HPDE6-E6E7 (cell line): ENCODE results near the gene STX1A.
"Not testable (repeated sequence)": the region's sequence is repeated elsewhere in the genome, so short reads cannot be mapped to it uniquely, and the experiment has no call there.

Experiments
- DNase-seq: peaks from one replicate; pipeline ENCODE4 v3.0.0; 2011; ENCODE audit warnings: missing footprints; ENCODE audit errors: extremely low spot score

Gene STX1A

GRCh38 chr7:73683056-73683787 lies 36.2 kb downstream of the STX1A start, which contains the start of the genes BUD23 and DNAJC30:
BUD23 (plus strand) TSS chr7:73683597; CDS start chr7:73683626, 29 bp downstream.
DNAJC30 (minus strand) TSS chr7:73683453; CDS start chr7:73683423, 30 bp downstream.
- peak; percentile 97 for DNase-seq

- no peak for DNase-seq
Measured at GRCh38 chr7:73682745-73683055, 36.8 kb downstream of the STX1A start.

- no peak for DNase-seq
Measured at GRCh38 chr7:73681031-73681430, 38.4 kb downstream of the STX1A start.

GRCh38 chr7:73680501-73680900 lies 39.0 kb downstream of the STX1A start:
- no peak for DNase-seq

DNA sequence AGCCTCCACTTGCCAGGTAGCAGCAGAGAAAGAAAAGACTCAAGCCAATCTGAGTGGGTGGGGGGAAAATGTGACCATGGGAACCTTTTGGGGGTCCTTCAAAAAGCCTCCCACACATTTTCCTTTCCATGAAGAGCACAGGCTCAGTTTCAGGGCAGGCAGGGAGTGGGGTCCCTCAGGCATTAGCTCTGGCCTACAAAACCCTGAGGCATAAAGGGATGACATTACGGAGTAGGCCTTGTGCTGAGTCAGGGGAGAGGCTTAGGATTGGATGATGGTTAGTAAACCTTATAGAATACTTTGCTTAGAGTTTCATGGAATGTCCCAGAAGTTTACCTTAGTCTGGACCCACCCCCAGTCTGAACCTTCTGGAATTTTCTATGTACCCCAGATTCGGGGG lies 39.8 kb downstream of the STX1A start:
- DNase-seq, result no peak

DNA sequence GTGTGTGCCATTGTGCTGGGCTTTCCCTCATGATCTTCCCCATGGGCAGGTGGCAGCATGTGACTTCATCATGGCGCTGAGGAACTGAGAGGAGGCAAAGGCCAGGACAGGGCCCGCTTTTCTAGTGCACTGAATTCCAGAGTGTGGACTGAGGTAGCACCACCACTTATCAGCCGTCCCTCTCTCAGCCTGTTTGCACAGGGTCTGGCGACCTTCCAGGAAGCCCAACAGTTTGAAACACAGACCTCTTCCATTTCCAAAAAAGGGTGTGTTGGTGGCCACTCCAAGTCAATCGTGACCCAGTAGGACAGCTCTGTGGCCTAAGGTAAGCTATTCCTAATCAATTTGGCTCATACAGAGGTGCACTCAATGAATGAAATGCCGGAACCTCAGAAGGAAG lies 40.6 kb downstream of the STX1A start:
- DNase-seq, result no peak

DNA sequence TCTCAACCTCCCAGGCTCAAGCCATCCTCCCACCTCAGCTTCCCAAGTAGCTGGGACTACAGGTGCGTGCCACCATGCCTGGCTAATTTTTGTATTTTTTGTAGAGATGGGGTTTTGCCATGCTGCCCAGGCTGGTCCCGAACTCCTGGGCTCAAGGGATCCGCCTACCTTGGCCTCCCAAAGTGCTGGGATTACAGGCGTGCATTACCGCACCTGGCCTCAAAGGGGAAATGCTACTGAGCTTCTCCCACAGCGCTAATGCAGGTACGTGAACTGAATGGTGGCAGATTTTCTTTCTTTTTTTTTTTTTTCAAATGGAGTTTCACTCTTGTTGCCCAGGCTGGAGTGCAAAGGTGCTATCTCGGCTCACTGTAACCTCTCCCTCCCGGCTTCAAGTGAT lies 43.4 kb downstream of the STX1A start:
- DNase-seq, result not testable (repeated sequence)

- no peak for DNase-seq
Measured at GRCh38 chr7:73674468-73675124, 44.9 kb downstream of the STX1A start.

- no peak for DNase-seq
Measured at GRCh38 chr7:73671857-73672445, 47.5 kb downstream of the STX1A start.

DNA sequence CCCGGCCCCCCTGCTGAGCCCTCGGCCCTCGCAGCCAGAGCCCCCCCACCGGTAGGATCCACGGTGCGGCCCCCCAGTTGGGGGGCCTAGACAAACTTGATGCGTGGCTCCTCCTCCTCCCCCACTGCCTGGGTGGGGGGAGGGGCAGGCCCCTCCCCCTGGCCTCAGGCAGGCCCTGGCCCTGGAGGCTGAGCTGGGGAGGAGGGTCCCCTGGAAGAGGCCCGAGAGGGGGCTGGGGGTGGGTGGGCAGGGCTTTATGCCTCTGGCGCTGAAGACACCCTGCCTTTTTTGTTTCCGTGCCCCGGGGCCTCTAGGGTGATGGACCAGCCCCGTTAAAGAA lies 48.2 kb downstream of the STX1A start:
- DNase-seq, result no peak

- DNase-seq, result no peak
Measured at GRCh38 chr7:73669858-73670385, 49.5 kb downstream of the STX1A start.

GRCh38 chr7:73669288-73669701 lies 50.2 kb downstream of the STX1A start:
- no peak for DNase-seq

GRCh38 chr7:73668886-73669230 lies 50.6 kb downstream of the STX1A start:
- DNase-seq, result no peak

- DNase-seq, result no peak
Measured at GRCh38 chr7:73668103-73668885, 51.2 kb downstream of the STX1A start.

- DNase-seq, result peak; percentile 91
Measured at GRCh38 chr7:73667344-73668102, 51.9 kb downstream of the STX1A start, which contains the start of gene VPS37D. VPS37D (plus strand) TSS chr7:73667831; CDS start chr7:73667959, 128 bp downstream.

DNA sequence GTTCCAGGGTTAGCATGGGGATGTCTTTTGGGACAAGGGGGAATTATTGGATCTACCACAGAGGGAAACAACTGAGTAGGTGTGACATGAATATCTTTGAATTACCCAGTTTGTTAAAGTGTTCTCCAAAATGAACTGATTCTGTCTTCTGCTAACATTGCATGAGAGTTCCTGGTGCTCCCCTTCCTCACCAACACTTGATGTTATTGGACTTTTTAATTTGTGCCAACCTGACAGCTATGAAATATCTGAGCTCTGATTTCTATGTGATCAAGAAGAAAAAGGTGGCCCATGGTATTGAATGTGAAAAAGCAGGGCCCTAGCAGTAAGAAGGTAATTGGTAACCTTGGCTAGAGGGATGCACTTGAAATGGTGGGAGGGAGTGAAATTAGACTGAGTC lies 56.4 kb downstream of the STX1A start:
- no peak for DNase-seq

DNA sequence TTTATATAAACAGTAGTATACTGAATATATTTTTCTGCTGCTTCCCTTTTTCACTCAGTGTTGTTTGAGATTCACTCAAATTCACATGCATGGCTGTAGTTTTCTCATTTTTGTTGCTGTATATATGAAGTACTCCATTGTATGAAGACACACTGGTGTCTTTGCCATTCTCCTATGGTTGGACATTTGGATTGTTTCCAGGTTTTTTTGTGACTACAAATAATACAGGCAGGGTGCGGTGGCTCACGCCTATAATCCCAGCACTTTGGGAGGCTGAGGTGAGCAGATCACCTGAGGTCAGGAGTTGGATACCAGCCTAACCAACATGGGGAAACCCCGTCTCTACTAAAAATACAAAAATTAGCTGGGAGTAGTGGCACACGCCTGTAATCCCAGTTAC lies 58.9 kb downstream of the STX1A start:
- DNase-seq, result not testable (repeated sequence)

- DNase-seq, result no peak
Measured at GRCh38 chr7:73659983-73660382, 59.5 kb downstream of the STX1A start.

- DNase-seq, result not testable (repeated sequence)
Measured at GRCh38 chr7:73655309-73655708, 64.2 kb downstream of the STX1A start.

- DNase-seq, result no peak
Measured at GRCh38 chr7:73652541-73652949, 66.9 kb downstream of the STX1A start.

- no peak for DNase-seq
Measured at GRCh38 chr7:73650524-73650923, 68.9 kb downstream of the STX1A start.
